Testis (tissue), 3 donors: ENCODE results near the gene SELENOI. TPM values are rescaled to one million over a fixed set of nuclear protein-coding genes. Genes with fewer than 3 reads are reported as not detected.
A peak's percentile ranks its signal among the peaks of the same experiment; 100 is the strongest.

Experiments used
- DNase-seq: peaks from one replicate; pipeline ENCODE4 v3.0.0-alpha.2; 2019
- H3K27ac ChIP-seq, 2 donors: fragments of 200-600 bp; sonication (generic); one replicate each; pipeline ENCODE4 v1.5.1; 2019
- H3K27me3 ChIP-seq: fragments of 200-600 bp; sonication (generic); one replicate; pipeline ENCODE4 v1.5.1; 2019
- H3K36me3 ChIP-seq: fragments of 200-600 bp; sonication (generic); one replicate; pipeline ENCODE4 v1.5.1; 2017; ENCODE audit warnings: low read depth; ENCODE audit errors: missing control alignments
- H3K4me1 ChIP-seq: fragments of 200-600 bp; sonication (generic); one replicate; pipeline ENCODE4 v1.5.1; 2019
- H3K4me3 ChIP-seq, 2 donors: fragments of 200-600 bp; sonication (generic); one replicate each; pipeline ENCODE4 v1.5.1; 2017 to 2019
- H3K9me3 ChIP-seq: fragments of 200-600 bp; sonication (generic); one replicate; pipeline ENCODE4 v1.5.1; 2017
- POLR2A ChIP-seq: fragments of 450-650 bp; IDR thresholded peaks from one replicate; pipeline ENCODE4 v1.6.1; 2017; ENCODE audit warnings: antibody characterized with exemption, mild to moderate bottlenecking, moderate library complexity
- WGBS, 2 donors: methylation state at CpG; one replicate each; pipeline ENCODE4 v1.1.5; 2018; 5-methylcytosine and 5-hydroxymethylcytosine counted together
- intact Hi-C: fragments of 100-400 bp; cut with DNase I; formaldehyde crosslinking; loops from one replicate; pipeline ENCODE4 v1.15.1; 2023; ENCODE audit warnings: low total_unique reads
- polyA plus RNA-seq: library from polyadenylated mRNA; stranded (reverse); fragments of 350-450 nt; fragmentation: Illumina TruSeq; extraction: RNeasy Lipid Tissue Mini Kit (QIAGEN cat#74804); gene quantifications from one replicate; pipeline ENCODE4 v1.2.3, GENCODE V29; 2014; ENCODE audit warnings: low read depth, low replicate concordance; ENCODE audit not compliant: insufficient read depth
- total RNA-seq, 2 donors: library from RNA; depleted of rRNA; stranded (reverse); fragments of >200 nt; gene quantifications; one replicate each; pipeline ENCODE4 v1.2.3, GENCODE V29; 2016
- TF ChIP-seq, protein P1 (sequence below), 3 experiments: fragments of 450-650 bp in 2 of 3; fragments of 200-600 bp in 1 of 3; sonication (generic) in 1 of 3; IDR thresholded peaks; one replicate each; pipeline ENCODE4 v1.5.1; 2016 to 2019; ENCODE audit warnings: antibody characterized with exemption in 3 of 3, mild to moderate bottlenecking in 2 of 3, moderate library complexity in 1 of 3

The SELENOI gene
- total and polyA plus RNA-seq, 3 donors from 2014 or later = 8.7 to 26.7 (median 23.8) TPM

DNA sequence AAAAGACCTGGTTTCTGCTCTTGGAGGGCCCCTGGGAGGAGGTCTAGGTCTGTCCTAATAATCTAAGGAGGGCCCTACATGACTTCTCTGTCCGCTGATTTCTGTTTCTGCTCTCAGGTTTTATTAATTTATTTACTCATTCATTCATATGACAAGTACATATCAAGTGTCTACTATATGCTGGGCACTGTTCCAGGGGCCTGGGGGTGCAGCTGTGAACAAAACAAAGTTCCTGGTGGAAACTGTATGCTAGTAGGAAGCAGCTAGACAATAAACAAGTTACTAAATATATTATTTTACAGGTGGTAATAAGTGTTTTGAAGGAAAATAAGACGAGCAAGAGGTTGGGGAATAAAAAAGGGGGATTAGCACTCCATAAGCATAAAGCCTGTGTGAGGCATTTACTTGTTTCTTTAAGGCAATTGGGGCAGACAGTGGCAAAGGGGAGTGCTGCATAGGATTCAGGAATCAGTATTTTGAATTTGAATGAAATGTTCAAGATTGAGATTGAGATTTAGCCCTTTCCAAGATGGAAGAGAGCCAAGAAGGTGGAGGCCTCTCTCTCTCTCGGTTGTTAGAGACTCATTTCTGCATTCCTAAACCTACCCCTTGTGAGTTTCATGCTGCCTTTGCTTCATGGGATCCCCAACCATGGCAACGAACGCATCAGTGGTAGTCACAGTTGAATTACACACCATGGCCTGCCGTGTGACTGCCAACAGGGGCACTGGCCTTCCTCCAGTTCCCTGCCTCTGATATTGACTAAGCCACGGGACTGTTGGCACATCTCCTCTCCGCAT lies 84.0 kb downstream of the SELENOI start:
- Histone ChIP-seq H3K4me1 (peaks cover 3% of the 10 kb centered on the region), H3K27me3 (no peaks in the 10 kb centered on the region), H3K9me3 (no peaks in the 10 kb centered on the region), H3K4me3 (no peak overlapping the region), H3K27ac (no peak overlapping the region), H3K36me3 (no peaks in the 10 kb centered on the region)
- TF ChIP-seq POLR2A = no peak
- TF ChIP-seq, protein P1, sequence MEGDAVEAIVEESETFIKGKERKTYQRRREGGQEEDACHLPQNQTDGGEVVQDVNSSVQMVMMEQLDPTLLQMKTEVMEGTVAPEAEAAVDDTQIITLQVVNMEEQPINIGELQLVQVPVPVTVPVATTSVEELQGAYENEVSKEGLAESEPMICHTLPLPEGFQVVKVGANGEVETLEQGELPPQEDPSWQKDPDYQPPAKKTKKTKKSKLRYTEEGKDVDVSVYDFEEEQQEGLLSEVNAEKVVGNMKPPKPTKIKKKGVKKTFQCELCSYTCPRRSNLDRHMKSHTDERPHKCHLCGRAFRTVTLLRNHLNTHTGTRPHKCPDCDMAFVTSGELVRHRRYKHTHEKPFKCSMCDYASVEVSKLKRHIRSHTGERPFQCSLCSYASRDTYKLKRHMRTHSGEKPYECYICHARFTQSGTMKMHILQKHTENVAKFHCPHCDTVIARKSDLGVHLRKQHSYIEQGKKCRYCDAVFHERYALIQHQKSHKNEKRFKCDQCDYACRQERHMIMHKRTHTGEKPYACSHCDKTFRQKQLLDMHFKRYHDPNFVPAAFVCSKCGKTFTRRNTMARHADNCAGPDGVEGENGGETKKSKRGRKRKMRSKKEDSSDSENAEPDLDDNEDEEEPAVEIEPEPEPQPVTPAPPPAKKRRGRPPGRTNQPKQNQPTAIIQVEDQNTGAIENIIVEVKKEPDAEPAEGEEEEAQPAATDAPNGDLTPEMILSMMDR (IDR thresholded peaks at IDR 0.05) = no peak
- intact Hi-C loops = no loop called here
- DNase-seq = no peak
- WGBS, 2 donors = 79 to 80% methylated on average over 8 of the region's 8 CpGs

DNA sequence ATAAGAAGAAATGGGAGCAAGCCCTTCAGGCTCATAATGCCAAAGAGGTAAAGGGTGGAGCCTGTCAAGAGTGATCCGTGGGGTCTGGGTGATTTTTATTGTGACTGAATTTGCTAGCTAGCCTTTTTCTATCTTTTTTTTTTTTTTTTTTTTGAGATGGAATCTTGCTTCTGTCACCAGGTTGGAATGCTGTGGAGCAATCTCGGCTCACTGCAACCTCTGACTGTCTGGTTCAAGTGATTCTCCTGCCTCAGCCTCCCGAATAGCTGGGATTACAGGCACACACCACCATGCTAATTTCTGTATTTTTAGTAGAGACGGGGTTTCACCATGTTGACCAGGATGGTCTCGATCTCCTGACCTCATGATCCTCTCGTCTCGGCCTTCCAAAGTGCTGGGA lies 84.9 kb downstream of the SELENOI start:
- Histone ChIP-seq H3K36me3 (no peaks in the 10 kb centered on the region), H3K9me3 (no peaks in the 10 kb centered on the region), H3K4me1 (peaks cover 3% of the 10 kb centered on the region), H3K27me3 (no peaks in the 10 kb centered on the region), H3K4me3 (no peak overlapping the region), H3K27ac (no peak overlapping the region)
- intact Hi-C loops = no loop called here
- no peak for DNase-seq
- WGBS, 2 donors = 94 to 95% methylated on average over 7 of the region's 7 CpGs
- TF ChIP-seq POLR2A = no peak
- TF ChIP-seq, protein P1 (IDR thresholded peaks at IDR 0.05) = no peak

DNA sequence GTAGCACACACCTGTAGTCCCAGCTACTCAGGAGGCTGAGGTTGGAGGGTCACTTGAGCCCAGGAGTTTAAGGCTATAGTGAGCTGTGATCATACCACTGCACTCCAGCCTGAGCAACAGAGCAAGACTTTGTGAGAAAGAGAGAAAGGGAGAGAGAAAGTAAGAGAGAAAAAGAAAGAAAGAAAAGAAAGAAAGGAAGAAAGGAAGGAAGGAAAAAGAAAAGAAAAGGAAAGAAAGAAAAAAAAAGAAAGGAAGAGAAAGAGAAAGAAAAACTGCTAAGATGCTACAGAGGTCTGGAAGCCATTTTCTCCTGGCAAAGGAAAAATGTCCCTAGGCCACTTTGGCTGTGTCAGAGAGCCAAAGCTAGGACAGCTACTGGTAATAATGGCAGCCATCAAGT lies 86.4 kb downstream of the SELENOI start:
- Histone ChIP-seq H3K4me1 (peaks cover 3% of the 10 kb centered on the region), H3K36me3 (no peaks in the 10 kb centered on the region), H3K27ac (peak overlapping the region; percentile 33 to 41), H3K9me3 (no peaks in the 10 kb centered on the region), H3K27me3 (no peaks in the 10 kb centered on the region), H3K4me3 (no peak overlapping the region)
- DNase-seq = no peak
- TF ChIP-seq, protein P1 (IDR thresholded peaks at IDR 0.05) = no peak
- no peak for TF ChIP-seq POLR2A
- intact Hi-C loops = no loop called here

DNA sequence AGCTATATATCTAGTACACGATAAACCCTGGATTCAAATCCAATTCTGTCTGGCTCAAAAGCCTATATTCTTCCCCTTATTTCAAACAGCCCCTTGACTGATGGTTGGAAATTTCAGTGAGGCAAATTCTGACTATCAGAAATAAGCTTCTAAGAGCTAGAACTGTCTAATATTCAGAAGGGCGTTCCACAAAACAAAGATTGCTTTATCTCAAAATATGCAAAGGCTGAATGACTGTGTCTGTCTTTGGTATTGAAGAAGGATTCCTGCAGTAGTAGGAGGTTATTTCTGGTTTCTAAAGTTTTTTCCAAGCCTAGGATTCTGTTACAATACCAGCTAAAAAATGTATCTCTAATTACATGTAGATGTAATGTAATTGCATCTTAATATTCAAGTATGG lies 86.9 kb downstream of the SELENOI start:
- TF ChIP-seq POLR2A = no peak
- TF ChIP-seq, protein P1 (IDR thresholded peaks at IDR 0.05) = no peak
- H3K4me1 ChIP-seq = peaks cover 3% of the 10 kb centered on the region
- no peaks in the 10 kb centered on the region for H3K36me3 ChIP-seq
- no peaks in the 10 kb centered on the region for H3K27me3 ChIP-seq
- no peak overlapping the region for H3K4me3 ChIP-seq
- intact Hi-C loops = no loop called here
- 31 to 54% methylated on average over 2 of the region's 2 CpGs for WGBS, 2 donors
- H3K27ac ChIP-seq = peak overlapping the region in 1 of 2 donors; percentile 33
- no peaks in the 10 kb centered on the region for H3K9me3 ChIP-seq
- DNase-seq = no peak

DNA sequence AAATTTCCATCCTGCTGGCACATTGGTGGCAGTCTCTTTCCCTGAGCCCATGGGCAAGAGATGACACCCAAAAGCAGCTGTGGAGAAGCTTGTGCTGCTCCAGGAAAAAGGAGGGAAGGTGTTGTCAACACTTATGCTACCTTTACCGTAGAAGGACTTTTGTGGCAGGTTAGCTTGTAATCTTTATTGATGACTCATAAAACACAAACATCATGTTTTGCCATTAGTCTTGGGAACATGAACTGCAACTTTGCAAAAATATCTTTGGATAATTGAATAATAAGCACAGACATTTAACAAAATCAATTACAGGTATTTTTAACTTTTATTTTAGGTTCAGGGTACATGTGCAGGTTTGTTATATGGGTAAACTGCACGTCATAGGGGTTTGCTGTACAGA lies 89.2 kb downstream of the SELENOI start:
- H3K36me3 ChIP-seq = no peaks in the 10 kb centered on the region
- H3K27ac ChIP-seq = no peak overlapping the region
- 91 to 98% methylated on average over 2 of the region's 2 CpGs for WGBS, 2 donors
- H3K9me3 ChIP-seq = no peaks in the 10 kb centered on the region
- H3K4me3 ChIP-seq = no peak overlapping the region
- TF ChIP-seq, protein P1 (IDR thresholded peaks at IDR 0.05) = no peak
- TF ChIP-seq POLR2A = no peak
- DNase-seq = no peak
- intact Hi-C loops = no loop called here
- no peaks in the 10 kb centered on the region for H3K27me3 ChIP-seq
- peaks cover 3% of the 10 kb centered on the region for H3K4me1 ChIP-seq
